H54 (cell line): ENCODE results near the gene PDE6B.

Experiments
- DNase-seq: peaks from one replicate; pipeline ENCODE4 v3.0.0; 2011; ENCODE audit warnings: low spot score, mixed read lengths; ENCODE audit not compliant: insufficient read length
- FAIRE-seq: peaks from 3 replicates; lab custom pipeline; 2011; peaks lifted over from hg19 to GRCh38; lab: Jason Lieb, UNC
- POLR2A ChIP-seq: IDR thresholded peaks from 2 replicates; pipeline ENCODE4 v1.6.1; 2011; ENCODE audit warnings: low read depth, mild to moderate bottlenecking, low read length

The PDE6B gene

GRCh38 chr4:610411-611261 is 14.7 kb upstream of the PDE6B start:
- FAIRE-seq = no peak
- DNase-seq = peak; percentile 78
- no peak for TF ChIP-seq POLR2A

GRCh38 chr4:612052-612748 is 13.2 kb upstream of the PDE6B start:
- FAIRE-seq = no peak
- DNase-seq = no peak
- TF ChIP-seq POLR2A = no peak

- FAIRE-seq = no peak
- TF ChIP-seq POLR2A = no peak
- no peak for DNase-seq
These were observed 12.6 kb upstream of the PDE6B start for GRCh38 chr4:612749-613125.

GRCh38 chr4:613126-613525 is 12.2 kb upstream of the PDE6B start:
- DNase-seq = no peak
- TF ChIP-seq POLR2A = no peak
- no peak for FAIRE-seq

GRCh38 chr4:616091-616490 is 9.3 kb upstream of the PDE6B start:
- no peak for TF ChIP-seq POLR2A
- FAIRE-seq = no peak
- DNase-seq = no peak

- DNase-seq = no peak
- no peak for TF ChIP-seq POLR2A
- no peak for FAIRE-seq
These were observed 8.3 kb upstream of the PDE6B start for GRCh38 chr4:616911-617643.

- DNase-seq = no peak
- no peak for FAIRE-seq
- TF ChIP-seq POLR2A = no peak
These were observed 7.4 kb upstream of the PDE6B start for GRCh38 chr4:617644-618641.

GRCh38 chr4:620201-620600 is 5.2 kb upstream of the PDE6B start:
- TF ChIP-seq POLR2A = no peak
- DNase-seq = no peak
- FAIRE-seq = no peak

- DNase-seq (no peak), FAIRE-seq (no peak)
- no peak for TF ChIP-seq POLR2A
These were observed 4.5 kb upstream of the PDE6B start for GRCh38 chr4:620851-621261.

- no peak for TF ChIP-seq POLR2A
- no peak for DNase-seq
- no peak for FAIRE-seq
These were observed 3.9 kb upstream of the PDE6B start for GRCh38 chr4:621296-622070.

GRCh38 chr4:622071-622995 is 3.0 kb upstream of the PDE6B start:
- DNase-seq = no peak
- FAIRE-seq = no peak
- TF ChIP-seq POLR2A = no peak
